NCI-H1930 (cell line): ENCODE measurements around the gene LARP1B.
"Not testable (repeated sequence)": the region's sequence is repeated elsewhere in the genome, so short reads cannot be mapped to it uniquely, and the experiment has no call there.

Experiments
- DNase-seq, 2 experiments: peaks; one replicate each; lab custom pipeline; 2025; lab: John Stamatoyannopoulos, UW

The LARP1B gene

GRCh38 chr4:128060699-128061565, at the start of gene LARP1B:
LARP1B (plus strand) TSS chr4:128061312; CDS start chr4:128074952, 13,640 bp downstream.
- DNase-seq: peak; percentile 87 to 90

GRCh38 chr4:128025319-128025718, 35.8 kb upstream of the LARP1B start:
- no peak for DNase-seq

GRCh38 chr4:128029907-128030306, 31.2 kb upstream of the LARP1B start:
- DNase-seq: no peak

GRCh38 chr4:128031756-128032384, 29.2 kb upstream of the LARP1B start:
- peak in 1 of 2 experiments; percentile 15 for DNase-seq

GRCh38 chr4:128039568-128039967, 21.5 kb upstream of the LARP1B start:
- no peak for DNase-seq

GRCh38 chr4:128047019-128047418, 14.1 kb upstream of the LARP1B start:
- not testable (repeated sequence) for DNase-seq

DNA sequence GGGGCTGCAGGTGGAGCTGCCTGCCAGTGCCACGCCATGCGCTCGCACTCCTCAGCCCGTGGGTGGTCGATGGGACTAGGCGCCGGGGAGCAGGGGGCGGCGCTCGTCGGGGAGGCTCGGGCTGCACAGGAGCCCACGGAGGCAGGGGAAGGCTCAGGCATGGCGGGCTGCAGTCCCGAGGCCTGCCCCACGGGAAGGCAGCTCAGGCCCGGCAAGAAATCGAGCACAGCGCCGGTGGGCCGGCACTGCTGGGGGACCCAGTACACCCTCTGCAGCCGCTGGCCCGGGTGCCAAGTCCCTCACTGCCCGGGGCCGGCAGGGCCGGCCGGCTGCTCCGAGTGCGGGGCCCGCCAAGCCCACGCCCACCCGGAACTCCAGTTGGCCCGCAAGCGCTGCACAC, 13.6 kb upstream of the LARP1B start:
- not testable (repeated sequence) for DNase-seq

DNA sequence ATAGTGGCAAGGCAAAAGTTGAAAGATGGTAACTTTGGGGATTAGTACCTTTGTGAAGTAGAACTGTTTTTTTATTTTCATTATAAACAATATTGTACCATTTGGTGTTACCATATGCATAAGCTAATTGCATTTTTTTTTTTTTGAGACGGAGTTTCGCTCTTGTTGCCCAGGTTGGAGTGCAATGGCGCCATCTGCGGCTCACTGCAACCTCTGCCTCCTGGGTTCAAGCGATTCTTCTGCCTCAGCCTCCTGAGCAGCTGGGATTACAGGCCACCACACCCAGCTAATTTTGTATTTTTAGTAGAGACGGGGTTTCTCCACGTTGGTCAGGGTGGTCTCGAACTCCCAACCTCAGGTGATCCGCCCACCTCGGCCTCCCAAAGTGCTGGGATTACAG, 9.9 kb upstream of the LARP1B start:
- DNase-seq: not testable (repeated sequence)

- DNase-seq: not testable (repeated sequence)
Measured at GRCh38 chr4:128054907-128055306, 6.2 kb upstream of the LARP1B start.

DNA sequence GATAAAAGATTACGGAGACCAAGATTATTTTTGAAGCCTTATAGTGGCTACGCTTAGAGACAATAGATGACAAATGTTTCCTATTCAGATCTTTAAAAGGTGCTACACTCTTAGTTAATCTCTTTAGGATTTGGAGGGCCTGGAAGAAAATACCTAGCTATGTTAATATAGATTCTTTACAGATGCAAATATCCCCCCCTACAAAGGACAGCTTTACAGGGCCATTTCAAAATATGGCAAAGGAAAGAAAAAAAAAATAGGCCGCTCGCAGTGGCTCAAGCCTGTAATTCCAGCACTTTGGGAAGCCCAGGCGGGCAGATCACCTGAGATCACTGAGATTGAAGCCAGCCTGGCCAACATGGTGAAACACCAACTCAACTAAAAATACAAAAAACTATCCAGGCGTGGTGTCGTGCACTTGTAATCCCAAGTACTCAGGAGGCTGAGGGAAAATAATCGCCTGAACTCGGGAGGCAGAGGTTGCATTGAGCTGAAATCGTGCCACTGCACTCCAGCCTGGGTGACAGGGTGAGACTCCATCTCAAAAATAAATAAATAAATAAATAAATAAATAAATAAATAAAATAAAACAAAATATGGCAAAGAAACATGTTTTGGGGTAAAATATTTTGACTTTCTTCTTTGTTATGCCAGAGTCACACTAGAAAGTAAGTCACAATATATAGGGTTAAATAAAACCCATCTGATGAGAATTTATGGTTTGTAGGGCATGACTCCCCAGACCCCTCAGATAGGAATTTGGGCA, 5.5 kb upstream of the LARP1B start:
- DNase-seq: not testable (repeated sequence)

- DNase-seq: no peak
Measured at GRCh38 chr4:128056396-128056795, 4.7 kb upstream of the LARP1B start.

- DNase-seq: no peak
Measured at GRCh38 chr4:128060121-128060698, 902 bp upstream of the LARP1B start.

- peak; percentile 63 to 68 for DNase-seq
Measured at GRCh38 chr4:128061566-128062536, 739 bp downstream of the LARP1B start.

GRCh38 chr4:128066453-128066820, 5.3 kb downstream of the LARP1B start:
- not testable (repeated sequence) for DNase-seq

DNA sequence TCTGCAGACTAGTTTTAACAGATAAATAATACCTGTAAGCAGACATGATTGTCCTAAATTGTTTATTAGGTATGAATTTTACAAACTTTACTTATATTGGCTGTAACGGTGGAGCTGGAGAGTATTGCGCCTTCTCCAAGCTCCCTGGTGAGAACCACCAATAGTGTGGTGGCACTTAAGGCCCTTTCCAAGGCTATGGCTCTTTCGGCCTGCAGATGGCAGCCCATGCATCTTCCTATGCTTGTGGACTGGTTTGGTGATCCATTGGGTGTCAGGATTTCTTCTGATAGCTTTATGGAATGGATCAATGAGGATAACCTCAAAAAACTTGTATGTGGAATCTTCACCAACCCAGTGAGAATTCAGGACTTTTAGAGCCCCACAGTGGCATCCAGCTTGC, 7.8 kb downstream of the LARP1B start:
- no peak for DNase-seq

DNA sequence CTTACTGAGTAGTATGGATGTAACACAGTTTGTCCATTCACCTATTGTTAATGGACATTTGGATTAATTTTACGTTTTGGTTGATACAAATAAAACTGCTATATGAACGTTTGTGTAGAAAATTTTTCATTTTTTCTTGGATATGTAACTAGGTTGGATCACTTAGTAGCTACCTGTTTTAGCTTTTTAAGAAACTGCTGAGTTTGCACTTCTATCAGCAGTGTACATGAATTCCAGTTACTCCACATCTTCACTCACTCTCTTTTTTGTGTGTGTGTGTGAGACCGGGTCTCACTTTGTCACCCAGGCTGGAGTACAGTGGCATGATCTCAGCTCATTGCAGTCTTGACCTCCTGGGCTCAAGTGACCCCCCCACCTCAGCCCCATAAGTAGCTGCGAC, 15.4 kb downstream of the LARP1B start:
- DNase-seq: no peak

DNA sequence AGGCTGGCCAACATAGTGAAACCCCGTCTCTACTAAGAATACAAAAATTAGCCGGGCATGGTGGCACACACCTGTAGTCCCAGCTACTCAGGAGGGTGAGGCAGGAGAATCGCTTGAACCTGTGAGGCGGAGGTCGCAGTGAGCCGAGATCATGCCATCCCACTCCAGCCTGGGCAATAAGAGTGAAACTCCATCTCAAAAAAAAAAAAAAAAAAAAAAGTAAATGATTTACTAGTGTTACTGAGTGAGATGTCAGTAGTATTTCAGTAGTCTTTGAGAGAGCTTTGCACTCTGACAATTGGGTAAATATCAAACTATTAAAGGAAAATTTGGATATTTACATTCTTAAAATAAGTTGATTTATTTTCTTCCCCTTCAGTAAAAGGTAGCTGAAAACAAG, 34.2 kb downstream of the LARP1B start:
- not testable (repeated sequence) for DNase-seq

GRCh38 chr4:128107766-128108165, 46.7 kb downstream of the LARP1B start:
- no peak for DNase-seq

DNA sequence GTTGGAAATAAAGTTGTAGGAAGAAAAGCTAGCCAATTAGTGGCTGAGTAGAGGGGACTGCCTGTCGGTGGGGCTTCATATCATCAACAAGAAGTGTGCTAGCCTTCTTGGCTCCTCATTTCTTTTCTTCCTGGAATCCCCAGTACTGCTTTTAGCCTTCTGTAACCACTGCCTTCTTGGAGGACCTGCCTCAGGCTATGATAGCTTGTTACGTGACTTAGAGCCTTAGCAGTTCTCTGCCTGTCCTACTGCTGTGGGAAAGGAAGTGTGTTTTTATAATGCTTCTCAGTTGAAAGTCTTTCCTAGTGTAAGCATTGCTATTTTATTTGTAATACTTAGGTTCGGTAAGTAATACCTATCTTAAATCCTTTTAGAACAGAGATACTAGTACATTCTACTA, 61.9 kb downstream of the LARP1B start:
- no peak for DNase-seq

DNA sequence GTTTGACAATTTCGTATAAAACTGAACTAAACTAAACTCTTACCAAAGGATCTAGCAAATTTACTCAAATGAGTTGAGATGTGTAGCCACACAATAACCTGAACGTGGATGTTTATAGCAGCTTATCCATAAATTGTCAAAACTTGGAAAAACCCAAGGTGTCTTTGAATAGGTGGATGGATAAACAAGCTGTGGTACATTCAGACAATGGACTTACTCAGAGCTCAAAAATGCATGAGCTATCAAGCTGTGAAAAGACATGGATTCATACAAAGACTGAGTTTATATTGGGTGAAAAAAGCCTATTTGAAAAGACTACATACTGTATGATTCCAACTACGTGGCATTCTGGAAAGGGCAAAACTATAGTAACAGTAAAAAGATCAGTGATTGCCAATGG, 69.5 kb downstream of the LARP1B start:
- no peak for DNase-seq

DNA sequence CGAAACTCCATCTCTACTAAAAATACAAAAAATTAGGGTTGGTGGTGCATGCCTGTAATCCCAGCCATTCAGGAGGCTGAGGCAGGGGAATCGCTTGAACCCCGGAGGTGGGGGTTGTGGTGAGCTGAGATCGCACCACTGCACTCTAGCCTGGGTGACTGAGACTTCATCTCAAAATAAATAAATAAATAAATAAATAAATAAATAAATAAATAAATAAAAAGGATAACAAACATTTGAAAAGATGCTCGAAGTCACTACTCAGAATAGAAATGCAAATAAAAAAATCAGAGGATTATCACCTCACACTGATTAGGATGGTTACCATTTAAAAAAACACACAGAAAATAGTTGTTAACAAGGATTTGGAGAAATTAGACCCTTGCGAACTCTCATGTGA, 73.8 kb downstream of the LARP1B start:
- no peak for DNase-seq
